Activated CD8-positive, alpha-beta memory T cell treated with anti-CD3 and anti-CD28 coated beads for 4 hours (primary cell): Measurements from ENCODE around the gene ECM1.

Source experiments
- DNase-seq, 2 donors: peaks; one replicate each; pipeline ENCODE4 v3.0.0-alpha.2; 2020; ENCODE audit warnings: low read depth in 2 of 2

Gene ECM1

GRCh38 chr1:150507912-150508864, at the start of gene ECM1:
Gene ECM1 (plus strand): TSS chr1:150508109. CDS start chr1:150508210, 101 bp downstream.
- DNase-seq = no peak

DNA sequence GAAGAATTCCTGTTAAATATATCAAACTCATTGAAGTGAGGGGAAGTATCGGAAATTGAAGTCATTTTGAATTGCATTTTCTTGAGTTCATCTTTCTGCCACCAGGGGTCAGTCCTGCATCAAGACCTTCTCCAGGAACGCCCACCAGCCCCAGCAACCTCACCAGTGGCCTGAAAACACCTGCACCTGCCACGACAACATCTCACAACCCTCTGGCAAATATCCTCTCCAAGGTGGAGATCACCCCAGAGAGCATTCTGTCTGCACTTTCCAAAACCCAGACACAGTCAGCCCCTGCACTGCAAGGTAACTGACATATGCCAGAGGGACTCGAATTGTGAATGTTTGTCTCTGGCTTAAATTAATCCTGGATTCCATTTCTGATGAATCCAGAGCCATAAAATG, 43.5 kb upstream of the ECM1 start:
- DNase-seq = peak; percentile 45 to 56

- DNase-seq = no peak
These were observed 40.9 kb upstream of the ECM1 start for GRCh38 chr1:150466964-150467363.

- DNase-seq = no peak
These were observed 38.6 kb upstream of the ECM1 start for GRCh38 chr1:150469291-150469690.

DNA sequence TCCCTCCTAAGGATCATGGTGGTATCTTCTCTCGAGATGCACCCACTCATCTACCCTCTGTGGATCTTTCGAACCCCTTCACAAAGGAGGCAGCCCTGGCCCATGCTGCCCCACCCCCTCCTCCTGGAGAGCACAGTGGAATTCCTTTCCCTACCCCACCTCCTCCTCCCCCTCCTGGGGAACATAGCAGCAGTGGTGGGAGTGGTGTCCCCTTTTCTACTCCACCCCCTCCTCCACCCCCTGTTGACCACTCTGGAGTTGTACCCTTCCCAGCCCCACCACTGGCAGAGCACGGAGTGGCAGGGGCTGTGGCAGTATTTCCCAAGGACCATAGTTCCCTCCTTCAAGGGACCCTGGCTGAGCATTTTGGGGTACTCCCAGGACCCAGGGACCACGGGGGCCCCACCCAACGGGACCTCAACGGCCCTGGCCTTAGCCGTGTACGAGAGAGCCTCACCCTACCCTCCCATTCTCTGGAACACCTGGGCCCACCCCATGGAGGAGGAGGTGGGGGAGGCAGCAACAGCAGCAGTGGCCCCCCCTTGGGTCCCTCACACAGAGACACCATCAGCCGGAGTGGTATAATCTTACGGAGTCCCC, 35.2 kb upstream of the ECM1 start:
- DNase-seq = no peak

GRCh38 chr1:150473659-150474058, 34.2 kb upstream of the ECM1 start:
- DNase-seq = no peak

GRCh38 chr1:150474869-150475268, 33.0 kb upstream of the ECM1 start:
- no peak for DNase-seq

DNA sequence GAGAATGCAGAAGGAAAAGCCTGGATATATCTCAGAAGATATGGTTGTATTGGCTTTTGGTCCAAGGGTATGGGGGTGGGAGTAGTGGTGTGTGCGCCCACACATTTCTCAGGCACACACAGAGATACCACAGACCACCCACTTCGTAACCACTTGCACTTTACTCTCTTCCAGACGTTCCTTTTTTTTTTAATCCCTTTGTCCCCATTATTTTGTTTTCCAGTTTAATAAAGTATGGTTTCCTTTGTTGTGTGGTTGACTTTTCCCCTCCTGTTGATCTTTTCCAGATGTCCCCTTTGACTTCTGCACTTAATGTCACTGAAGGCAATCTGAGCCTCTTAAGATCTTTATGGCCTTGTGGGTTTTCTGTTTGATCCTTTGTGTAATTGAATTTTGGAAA, 31.2 kb upstream of the ECM1 start:
- no peak for DNase-seq

DNA sequence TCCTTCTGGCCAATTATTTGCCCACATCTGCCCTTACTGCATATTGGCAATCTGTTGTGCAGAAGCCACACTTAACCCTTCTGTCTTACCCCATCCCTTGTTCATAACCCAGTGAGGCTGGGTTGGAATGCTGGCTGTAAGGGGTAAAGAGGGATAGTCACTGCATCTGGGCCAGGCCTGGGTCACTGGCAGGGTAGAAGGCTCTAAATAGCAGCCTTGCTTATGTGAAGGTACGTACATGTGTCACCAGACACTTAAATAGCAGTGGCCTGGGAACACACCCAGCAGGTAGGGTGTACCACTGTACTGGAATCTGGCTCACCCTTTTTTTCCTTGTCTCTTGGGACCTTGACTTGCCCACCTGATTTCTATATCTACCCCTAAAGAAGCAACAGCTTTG, 30.6 kb upstream of the ECM1 start:
- no peak for DNase-seq

DNA sequence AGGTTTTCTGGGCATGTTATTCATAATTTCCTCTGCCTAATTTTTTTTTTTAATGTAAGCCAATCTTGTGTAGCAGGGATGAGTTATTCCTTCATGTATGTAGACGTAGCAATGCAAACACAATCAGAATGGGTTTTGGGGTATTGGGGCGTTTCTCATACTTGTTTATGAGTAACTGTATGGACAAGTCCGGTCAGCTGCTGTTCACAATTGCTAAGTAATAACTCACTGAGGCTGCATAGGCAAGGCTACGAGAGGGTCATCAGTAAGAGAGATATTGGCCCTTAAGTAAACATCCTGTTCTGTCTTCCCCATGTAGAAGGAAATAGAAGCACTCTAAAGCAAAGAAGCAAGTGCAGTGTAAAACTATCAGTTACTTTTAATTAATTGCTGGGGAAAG, 30.2 kb upstream of the ECM1 start:
- no peak for DNase-seq

DNA sequence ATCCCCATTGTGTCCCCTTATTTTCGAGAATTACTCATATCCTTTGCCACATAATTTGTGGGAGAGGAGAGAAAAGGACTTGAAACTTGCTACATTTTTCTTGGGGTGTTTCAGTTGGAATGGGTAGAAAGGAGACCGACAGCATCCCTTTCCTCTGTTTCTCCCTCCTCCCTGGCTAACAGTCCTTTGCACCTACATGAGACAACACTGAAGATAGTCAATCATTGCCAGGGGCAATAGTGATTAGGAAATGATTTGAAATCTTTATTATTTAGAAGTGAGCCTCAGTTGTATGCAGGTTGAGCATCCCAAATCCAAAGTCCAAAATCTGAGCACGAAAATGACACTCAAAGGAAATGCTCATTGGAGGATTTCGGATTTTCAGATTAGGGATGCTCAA, 28.5 kb upstream of the ECM1 start:
- DNase-seq = no peak

DNA sequence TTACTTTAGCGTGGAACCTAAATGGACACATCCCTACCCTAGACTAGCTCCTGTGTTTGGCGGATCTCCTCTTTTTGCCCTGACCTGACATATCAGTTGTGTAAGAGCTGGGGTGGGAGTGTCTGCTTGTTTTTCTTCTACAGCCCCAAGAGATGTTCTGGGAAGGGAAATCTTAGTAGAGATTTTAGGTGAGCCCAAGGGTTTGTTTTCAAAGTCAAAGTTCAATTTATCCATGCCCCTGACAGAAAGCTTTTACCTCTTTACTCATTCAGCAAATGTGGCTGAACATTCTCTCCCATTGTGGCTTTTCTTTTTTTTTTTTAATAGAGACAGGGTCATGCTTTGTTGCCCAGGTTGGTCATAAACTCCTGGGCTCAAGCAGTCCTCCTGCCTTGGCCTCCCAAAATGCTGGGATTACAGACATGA, 28.0 kb upstream of the ECM1 start:
- no peak for DNase-seq

DNA sequence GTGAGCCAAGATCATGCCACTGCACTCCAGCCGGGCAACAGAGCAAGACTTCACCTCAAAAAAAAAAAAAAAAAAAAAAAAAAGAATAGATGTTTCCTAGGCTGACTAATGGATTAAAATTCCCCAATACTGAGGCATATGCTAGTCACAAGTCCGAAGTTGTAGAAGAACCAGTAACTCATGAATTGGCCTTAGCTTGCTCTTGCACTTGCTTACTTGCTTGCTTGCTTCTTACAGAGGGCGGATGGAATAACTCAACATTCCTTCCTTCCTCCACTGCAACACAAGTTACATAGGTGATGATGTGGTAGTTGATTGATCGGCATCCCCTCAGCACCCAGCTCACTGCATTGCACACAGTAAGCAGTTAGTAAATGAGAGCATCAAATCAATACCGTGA, 23.5 kb upstream of the ECM1 start:
- DNase-seq = no peak

- no peak for DNase-seq
These were observed 23.0 kb upstream of the ECM1 start for GRCh38 chr1:150484861-150485260.

GRCh38 chr1:150486966-150487762, 20.7 kb upstream of the ECM1 start, which contains the start of gene TARS2:
Gene TARS2 (plus strand): TSS chr1:150487419. CDS start chr1:150487451, 32 bp downstream.
- DNase-seq = peak; percentile 87 to 88

DNA sequence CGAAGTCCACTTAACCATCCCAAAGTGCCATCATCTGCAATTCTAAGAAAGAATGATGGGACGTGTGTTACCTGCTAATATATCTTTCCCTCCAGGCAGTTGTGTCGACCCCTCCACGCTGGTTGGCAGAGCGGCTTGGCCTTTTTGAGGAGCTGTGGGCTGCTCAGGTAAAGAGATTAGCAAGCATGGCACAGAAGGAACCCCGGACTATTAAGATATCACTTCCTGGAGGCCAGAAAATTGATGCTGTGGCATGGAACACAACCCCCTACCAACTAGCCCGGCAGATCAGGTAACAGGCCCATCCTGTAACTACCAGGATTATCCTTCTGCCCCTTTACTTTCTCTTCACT, 20.2 kb upstream of the ECM1 start:
- no peak for DNase-seq

DNA sequence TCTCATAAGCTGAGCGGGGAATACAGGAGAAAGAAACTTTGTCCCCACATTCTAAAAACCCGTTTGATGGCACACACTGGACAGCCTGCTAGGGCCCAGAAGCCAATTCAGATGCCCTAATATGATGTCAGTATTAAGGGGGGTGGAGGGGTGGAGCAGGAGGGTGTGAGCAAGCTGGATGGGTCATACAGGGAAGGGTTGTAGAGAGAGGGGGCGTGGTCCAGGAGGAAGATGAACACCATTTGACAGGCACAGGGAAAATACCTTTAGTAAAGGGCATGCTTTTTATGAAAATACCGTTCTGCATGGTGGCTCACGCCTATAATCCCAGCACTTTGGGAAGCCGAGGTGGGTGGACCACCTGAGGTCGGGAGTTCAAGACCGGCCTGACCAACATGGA, 14.7 kb upstream of the ECM1 start:
- no peak for DNase-seq

DNA sequence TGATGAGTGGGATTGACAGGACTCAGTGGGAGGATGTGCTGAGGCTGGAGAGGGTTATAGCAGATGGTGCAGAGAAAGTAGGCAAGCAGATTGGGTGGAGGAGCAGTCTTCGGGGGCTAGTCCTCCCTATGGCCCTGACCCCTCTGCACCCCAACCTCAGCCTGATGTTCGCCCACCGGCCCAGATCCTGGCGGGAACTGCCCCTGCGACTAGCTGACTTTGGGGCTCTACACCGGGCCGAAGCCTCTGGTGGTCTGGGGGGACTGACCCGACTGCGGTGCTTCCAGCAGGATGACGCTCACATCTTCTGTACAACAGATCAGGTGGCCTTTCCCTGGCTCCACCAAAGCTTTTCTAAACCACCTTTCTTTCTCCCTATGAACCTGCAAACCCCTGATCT, 9.6 kb upstream of the ECM1 start:
- no peak for DNase-seq

DNA sequence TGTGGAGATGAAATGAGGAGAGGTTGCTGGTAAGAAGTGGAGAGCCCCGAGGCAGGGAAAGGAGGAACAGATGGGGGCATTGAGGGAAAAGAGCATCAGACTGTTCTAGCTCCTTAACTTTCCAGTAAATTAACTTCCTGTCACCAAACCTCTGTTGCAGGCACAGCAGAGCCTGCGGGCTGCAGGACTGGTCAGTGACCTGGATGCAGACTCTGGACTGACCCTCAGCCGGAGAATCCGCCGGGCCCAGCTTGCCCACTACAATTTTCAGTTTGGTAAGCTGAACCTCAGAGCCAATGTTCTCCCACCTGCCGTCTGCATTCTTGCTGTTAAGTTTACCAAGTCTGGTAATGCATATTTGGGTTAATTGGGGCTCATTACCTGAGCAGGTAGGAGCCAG, 2.5 kb upstream of the ECM1 start:
- no peak for DNase-seq

DNA sequence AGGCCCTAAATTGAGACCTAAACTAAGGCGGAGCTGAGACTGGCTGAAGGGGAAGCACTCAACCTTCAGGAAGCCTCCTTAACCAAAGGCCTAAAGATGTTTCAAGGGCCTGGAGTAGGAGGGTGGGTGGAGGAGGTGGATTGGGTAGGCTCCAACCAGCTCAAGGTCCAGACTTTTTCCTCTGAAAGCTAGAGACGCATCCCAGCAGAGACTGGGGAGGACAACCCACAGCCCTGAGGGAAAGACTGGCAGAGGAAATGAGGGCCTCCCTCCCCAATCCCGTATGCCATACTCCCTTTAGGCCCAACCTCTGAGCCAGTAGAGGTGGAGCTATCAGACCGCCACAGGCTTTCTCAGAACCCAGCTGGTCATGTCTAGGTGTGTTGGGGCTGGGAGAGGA, 1.1 kb downstream of the ECM1 start:
- DNase-seq = no peak

DNA sequence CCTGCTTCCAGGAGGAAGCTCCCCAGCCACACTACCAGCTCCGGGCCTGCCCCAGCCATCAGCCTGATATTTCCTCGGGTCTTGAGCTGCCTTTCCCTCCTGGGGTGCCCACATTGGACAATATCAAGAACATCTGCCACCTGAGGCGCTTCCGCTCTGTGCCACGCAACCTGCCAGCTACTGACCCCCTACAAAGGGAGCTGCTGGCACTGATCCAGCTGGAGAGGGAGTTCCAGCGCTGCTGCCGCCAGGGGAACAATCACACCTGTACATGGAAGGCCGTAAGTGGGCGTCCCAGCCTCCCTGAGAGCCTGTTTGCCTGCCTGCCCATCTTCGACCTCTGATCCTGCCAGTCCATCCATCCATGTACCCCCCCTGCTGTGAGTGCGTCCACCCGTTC, 3.6 kb downstream of the ECM1 start:
- no peak for DNase-seq

GRCh38 chr1:150511985-150512660, 4.2 kb downstream of the ECM1 start:
- DNase-seq = no peak
